ENCODE data around the gene DNAH3.
A peak's percentile ranks its signal among the peaks of the same experiment; 100 is the strongest.

Gene DNAH3

DNA sequence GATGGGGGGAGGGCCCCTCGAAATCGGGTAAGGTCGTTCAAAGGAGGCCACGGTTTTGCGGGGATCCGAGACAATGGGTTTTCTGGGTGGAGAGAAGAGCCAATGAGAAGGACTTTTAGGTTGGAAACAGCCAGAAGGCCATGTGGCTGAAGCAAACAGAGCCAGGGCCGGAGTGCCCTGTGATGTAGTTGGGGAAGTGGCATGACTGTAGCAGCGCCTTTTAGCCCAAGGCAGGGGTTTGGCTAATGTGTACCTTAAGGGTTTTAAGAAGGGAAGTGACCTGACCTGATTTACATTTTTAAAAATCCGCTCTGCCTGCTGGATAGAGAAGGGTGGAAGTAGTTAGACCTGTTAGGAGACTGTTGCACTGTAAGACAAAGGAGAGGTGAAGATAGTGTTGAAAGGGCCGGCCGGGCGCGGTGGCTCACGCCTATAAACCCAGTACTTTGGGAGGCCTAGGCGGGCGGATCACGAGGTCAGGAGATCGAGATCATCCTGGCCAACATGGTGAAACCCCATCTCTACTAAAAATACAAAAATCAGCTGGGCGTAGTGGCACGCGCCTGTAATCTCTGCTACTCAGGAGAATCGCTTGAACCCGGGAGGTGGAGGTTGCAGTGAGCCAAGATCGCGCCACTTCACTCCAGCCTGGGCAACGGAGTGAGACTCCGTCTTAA, 249.1 kb downstream of the DNAH3 start:
- DNase-seq, result peak; percentile 34

DNA sequence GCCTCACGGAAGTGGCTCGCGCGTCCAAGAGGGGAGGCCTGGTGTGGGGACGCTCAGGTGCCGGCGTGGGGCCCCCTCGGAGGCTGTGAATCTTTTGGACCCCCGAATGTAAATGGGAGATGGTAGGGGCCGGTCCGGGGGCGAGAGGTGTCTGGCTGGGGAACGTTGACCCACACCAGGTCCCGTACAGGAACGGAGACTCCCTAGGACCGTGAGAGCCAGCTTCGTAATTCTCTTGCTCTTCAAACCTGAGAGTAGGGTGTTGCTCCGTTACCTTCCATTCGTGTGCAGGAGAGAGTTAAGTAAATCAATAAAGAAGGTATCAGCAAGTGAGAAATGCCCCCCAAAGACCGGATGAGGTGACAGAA, 249.6 kb downstream of the DNAH3 start:
- DNase-seq, result no peak

DNA sequence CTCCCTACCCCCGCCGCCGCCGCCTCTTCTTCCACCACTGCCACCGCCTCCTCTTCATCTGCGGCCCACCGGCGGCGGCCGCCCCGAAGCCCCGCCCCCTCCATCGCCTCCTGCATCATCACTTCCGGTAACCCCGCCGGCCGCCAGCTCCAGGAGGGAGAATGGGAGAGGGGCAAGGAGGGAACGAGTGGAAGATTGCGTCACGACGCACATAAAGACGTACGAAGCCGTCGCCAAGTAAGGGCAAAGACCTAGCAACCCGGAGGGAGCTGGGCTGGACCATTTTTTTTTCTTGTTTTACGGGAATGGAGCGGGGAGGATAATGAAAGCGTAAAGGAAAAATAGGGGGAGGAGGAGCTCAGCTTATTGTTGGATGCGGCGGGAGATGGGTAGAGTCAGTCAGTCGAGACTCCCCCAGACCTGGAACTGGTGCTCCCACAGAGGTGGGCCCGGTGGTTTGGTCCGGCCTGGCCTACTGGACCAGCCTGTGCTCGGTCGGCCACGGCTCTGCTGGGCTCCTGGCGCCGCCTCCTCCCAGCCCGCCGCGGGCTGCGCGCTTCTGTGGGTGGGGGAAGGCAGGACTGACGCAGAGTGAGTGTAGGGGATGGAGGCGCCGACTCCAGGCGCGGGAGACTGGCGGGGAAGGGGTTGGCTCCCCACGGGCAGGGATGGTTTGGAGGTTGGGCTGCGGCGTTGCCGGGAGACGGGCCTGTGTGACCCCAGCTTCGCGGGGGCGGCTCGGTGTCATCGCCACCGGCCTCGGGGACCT, 250.2 kb downstream of the DNAH3 start, which contains the start of the genes DCUN1D3 and LYRM1:
Gene DCUN1D3 (minus strand): TSS at position 60 of the 769 bp plus-strand sequence. CDS start 37,820 bp downstream, outside the sequence.
Gene LYRM1 (plus strand): TSS at position 473 of the 769 bp plus-strand sequence. CDS start 14,785 bp downstream, outside the sequence.
- peak; percentile 100 for DNase-seq

DNA sequence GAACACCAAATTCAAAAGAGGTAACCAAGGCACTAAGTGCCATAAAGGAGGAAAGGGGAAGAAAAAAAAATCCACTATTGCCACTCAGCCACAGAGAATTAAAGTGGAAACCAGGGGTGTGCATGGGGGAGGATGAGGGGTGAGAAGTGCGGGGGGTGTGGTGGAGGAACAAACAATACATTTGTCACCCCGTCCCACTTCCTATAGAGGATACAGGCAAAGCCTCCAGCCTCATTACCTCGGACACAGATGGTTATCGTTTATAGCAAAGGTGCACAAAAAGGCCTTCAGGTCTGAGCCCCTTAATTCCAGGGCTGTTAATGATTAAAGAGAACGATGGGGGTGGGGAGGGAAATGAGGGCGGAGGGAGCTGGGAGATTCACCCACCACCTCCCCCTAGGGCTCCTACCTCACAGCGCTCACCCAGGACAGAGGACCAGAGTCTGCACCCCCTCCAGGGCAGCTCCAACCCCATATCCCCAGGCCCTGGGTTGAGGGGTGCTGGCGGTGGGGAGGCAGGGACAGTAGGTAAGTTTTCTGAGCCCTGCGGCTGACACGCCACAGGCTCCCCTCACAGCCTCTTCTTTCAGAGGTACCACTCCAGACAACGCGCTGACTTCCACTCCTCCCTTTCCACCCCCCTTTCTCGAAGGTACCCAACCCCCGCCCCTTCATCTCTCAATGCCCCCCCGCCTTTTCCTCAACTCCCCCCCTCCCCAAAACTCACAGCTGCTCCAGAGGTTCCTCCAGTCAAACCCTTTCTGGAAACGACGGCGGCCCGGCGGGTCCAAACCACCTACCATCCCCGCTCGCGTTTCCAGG, 251.0 kb downstream of the DNAH3 start:
- peak; percentile 26 for DNase-seq

DNA sequence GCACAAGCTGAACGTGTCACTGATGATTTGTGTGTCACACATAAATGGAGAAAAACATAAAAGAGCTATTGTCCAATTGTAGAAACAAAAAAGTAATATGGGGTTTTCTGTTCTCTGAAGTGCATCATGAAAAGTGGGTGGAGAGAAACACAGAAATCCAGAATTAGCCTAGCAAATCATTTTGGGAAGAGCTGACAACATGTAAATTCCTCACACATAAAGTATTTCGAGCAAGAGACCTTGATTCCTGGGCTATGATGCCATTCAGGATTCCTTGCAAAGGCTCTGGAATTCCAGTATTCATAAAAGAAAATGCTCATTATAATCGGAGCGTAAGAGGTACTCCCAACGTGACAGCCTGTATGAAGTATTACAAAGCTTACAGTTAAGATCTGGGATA, 251.6 kb downstream of the DNAH3 start:
- DNase-seq, result peak; percentile 87

- DNase-seq, result no peak
Observed at GRCh38 chr16:20897922-20898321, 252.7 kb downstream of the DNAH3 start.

DNA sequence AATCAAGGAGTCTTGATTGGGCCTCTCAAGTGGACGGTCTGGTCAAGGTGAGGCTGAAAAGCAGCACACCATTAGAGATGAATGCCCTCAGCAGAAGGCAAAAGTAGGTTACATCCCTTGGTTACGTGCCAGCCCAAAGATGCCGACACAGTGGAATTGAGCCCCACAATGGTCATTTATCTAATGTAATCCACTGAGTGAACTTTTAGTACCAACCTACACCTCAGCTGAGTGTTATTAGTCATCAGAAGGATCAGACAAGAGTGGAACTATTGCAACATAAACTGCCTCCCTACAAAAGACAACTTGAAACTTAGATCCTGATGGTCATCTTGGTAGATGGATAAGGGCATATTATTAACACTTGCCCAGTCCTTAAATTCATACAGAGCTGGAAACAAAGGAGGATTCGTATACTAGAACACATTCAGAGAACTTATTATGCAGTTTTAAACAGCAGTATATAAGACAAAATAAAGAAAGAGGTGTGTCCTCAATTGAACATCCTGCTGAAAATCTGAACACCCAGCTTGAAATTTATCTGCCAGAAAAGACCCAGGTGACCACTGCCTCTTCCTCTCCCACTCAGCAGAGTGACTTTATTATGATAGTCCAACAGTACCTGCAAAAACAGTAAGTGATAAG, 253.3 kb downstream of the DNAH3 start:
- DNase-seq, result no peak

DNA sequence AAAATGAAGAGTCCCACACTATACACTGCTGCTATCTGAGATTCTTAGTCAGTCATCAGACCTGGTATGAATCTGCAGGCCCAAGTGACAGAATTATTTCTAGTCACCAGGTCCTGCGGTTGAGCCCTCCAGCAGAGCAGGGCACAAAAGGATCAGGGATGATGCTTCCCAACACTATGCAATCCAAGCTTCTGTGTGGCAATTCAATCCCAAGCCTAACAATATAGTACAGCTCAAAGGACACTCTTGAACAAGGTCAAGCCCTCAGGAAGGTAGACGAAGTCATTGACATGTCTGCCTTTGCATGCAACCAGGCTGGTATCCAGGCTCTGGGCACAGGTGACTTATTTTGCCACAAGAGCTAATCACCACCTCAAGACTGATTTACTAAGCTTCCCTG, 256.3 kb downstream of the DNAH3 start:
- DNase-seq, result no peak

DNA sequence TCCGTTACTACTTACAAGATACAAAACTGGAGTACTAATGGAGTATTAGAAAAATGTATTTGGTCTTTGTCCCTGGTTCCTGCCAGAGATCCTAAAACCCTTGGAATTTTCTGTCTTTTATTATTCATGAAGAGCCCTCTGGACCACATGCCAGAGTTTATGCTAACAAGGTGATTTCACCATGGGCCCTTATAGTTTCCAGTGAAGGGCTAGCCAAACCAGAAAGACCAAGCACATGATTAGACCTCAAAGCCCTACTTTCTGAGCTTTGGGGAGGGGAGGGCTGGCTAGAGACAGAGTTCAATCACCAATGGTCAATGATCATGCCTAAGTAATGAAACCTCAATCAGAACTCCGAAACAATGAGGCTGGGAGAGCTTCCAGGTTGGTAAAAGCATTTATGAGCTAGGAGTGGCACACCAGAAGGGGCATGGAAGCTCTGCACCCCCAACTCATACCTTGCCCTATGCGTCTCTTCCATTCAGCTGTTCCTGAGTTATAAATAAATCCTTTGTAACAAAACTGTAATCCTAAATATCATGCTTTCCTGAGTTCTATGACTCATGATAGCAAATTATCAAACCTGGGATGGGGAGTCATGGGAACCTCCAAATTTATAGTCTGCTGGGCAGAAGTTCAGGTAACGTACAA, 260.9 kb downstream of the DNAH3 start:
- no peak for DNase-seq

GRCh38 chr16:20887207-20887606, 263.4 kb downstream of the DNAH3 start:
- no peak for DNase-seq

DNA sequence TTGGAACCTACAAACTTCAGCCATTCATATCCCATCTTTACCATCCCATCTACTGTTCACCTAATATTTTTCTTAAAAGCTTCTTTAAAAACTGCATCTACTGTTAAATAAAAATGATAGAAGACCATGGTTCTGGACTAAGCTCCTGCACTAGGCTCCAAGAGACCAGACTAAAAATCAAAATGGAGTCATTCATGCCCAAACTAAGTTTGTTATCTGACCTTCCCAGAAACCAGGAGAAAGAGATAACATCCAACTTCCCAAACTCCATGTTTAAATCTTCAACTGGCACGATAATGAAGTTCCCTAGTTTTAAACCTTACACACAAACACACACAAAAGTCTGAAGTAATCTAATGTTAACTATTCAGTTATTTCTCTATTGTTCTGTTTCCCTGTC, 264.3 kb downstream of the DNAH3 start:
- DNase-seq, result no peak

- peak; percentile 22 for DNase-seq
Observed at GRCh38 chr16:20884240-20884556, 266.4 kb downstream of the DNAH3 start.

DNA sequence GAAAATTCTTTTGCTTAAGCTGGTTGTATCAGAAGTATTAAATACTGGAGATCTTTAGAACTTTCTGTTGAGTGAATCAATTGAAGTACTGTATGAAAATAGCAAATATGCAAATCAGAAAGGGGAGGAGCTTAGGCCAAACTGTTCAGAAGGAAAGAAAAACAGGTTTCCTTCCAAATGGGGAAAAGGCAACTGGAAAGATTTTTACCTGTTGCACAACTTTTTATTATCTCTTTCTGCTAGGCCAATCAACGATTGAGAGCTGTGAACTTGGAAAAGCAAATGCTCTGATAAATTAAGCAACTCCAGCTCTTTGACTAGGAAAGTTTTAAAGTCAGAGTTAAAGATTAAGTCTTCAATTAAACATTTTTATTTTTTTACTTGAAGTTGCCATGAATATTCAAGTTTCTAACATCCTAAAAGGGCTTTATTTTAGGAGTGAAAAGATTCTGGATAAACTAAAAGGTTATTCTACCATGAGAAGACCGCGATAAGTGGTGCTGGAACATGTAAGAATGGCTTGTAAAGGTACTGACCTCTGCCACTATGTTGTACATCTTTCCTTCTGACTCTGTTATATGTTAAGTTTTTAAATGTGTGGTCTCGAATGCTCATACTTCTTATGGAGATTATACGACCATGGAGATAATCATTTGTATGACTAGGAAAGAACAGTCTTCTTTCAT, 266.9 kb downstream of the DNAH3 start:
- DNase-seq, result no peak

Measured in fibroblast of skin of scalp (primary cell).